Central memory CD8-positive, alpha-beta T cell (primary cell): ENCODE results near the gene PDLIM1.

Source experiments
- ATAC-seq: fragments of 150-1000 bp; cut with Tn5 transposase; replicated peaks from 2 replicates; pipeline ENCODE4 v1.10.0; 2022; ENCODE audit warnings: mild to moderate bottlenecking, moderate FRiP score, moderate number of reproducible peaks; ENCODE audit not compliant: poor library complexity, severe bottlenecking; ENCODE audit errors: extremely low read depth
- DNase-seq, 2 donors: peaks; one replicate each; pipeline ENCODE4 v3.0.0; 2021; ENCODE audit warnings: low spot score in 2 of 2
- H3K27ac Mint-ChIP-seq: one replicate; pipeline ENCODE4 v1.8.0; 2022; ENCODE audit warnings: low read depth, mild to moderate bottlenecking, moderate library complexity, mixed read lengths
- H3K27me3 Mint-ChIP-seq: one replicate; pipeline ENCODE4 v1.8.0; 2022; ENCODE audit warnings: mixed read lengths
- H3K36me3 Mint-ChIP-seq: one replicate; pipeline ENCODE4 v1.8.0; 2022; ENCODE audit warnings: mild to moderate bottlenecking, moderate library complexity, mixed read lengths; ENCODE audit not compliant: insufficient read depth
- H3K4me1 Mint-ChIP-seq: one replicate; pipeline ENCODE4 v1.8.0; 2022; ENCODE audit warnings: mixed read lengths
- H3K4me3 Mint-ChIP-seq: one replicate; pipeline ENCODE4 v1.8.0; 2022; ENCODE audit warnings: mild to moderate bottlenecking, moderate library complexity, mixed read lengths
- H3K9me3 Mint-ChIP-seq: one replicate; pipeline ENCODE4 v1.8.0; 2022; ENCODE audit warnings: mixed read lengths

Gene PDLIM1

DNA sequence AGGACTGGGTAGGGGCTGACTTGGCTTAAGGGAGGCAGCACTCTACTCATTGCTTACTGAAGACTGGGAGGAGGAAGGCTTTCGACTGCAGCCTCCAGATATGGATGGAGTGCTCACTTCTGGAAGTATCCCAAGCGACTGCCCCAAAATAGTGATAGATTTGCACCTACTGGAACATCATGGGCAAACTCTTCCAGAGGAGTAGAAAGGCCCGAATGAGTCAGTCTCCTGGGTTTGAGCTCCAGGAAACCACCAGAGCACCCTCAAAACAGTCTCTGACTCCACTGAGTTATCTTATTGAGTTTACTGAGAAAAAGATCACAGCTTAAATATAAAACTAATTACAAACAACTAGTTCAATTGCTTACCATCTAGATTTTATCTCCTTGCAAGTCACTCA lies 37.2 kb upstream of the PDLIM1 start:
- Mint-ChIP-seq H3K9me3 (no peaks in the 10 kb centered on the region), H3K4me1 (no peaks in the 10 kb centered on the region), H3K27me3 (no peaks in the 10 kb centered on the region), H3K36me3 (no peaks in the 10 kb centered on the region), H3K4me3 (no peak overlapping the region), H3K27ac (no peak overlapping the region)
- ATAC-seq (no peak), DNase-seq (no peak)

DNA sequence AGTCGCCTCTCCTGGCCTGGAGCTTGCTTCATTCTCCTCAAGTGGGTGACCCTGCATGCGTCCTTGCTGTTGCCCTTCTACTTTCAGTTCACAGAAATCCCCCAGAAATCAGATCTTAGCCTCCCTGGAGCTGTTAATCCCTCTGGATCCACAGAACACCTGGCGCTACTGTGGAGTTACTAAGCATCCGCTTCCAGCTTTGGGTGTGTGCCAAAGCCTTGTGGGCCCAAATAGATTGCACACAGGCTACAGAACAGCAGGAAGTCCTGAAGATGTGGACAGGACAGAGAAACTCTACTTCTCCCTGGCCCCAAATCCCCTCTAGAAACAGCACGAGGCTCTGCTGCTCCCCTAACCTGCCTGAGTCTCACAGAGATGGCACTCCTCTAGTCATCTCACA lies 36.6 kb upstream of the PDLIM1 start:
- no peak overlapping the region for H3K27ac Mint-ChIP-seq
- H3K4me1 Mint-ChIP-seq, result no peaks in the 10 kb centered on the region
- ATAC-seq, result no peak
- no peaks in the 10 kb centered on the region for H3K9me3 Mint-ChIP-seq
- DNase-seq, result no peak
- H3K36me3 Mint-ChIP-seq, result no peaks in the 10 kb centered on the region
- H3K4me3 Mint-ChIP-seq, result no peak overlapping the region
- H3K27me3 Mint-ChIP-seq, result no peaks in the 10 kb centered on the region

DNA sequence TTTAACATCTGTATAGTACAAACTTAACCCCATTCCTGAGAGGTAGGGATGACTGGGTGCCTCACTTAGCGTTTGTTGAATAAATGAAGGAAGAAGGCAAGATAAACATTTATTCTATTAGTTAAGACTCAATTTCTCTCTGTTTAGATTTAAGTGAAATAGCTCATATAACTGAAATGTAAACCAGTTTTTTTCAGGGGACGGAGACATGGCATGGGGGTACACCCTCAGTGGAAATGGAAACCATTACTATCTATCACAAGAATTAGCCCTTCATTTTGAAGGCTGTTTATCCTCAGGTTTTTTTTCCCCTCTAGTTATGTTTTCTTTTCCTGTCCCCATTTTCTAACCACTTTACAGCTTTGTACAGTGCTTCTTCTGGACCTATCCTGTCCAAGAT lies 35.6 kb upstream of the PDLIM1 start:
- Mint-ChIP-seq H3K4me1 (no peaks in the 10 kb centered on the region), H3K27ac (no peak overlapping the region), H3K4me3 (no peak overlapping the region), H3K27me3 (no peaks in the 10 kb centered on the region), H3K9me3 (no peaks in the 10 kb centered on the region), H3K36me3 (no peaks in the 10 kb centered on the region)
- no peak for DNase-seq
- ATAC-seq, result no peak

DNA sequence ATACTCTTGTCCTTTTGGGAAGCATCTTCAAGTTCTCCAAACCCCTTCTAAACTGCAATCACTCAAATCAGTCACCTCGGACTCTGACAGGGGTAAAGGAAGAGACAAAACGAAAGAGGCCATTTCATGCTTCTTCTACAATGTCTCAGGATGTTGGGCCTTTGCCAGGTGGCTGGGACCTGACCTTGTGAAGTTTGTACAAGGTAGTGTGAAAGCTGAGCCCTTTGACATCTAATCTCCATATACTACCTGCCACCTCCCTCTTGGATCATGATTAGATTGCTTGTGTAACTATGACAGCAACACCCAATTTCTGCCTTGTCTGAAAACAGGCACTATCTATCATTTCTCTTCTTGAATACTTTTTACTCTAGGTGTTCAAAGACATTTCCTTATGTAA lies 35.1 kb upstream of the PDLIM1 start:
- Mint-ChIP-seq H3K9me3 (no peaks in the 10 kb centered on the region), H3K4me3 (no peak overlapping the region), H3K36me3 (no peaks in the 10 kb centered on the region), H3K4me1 (no peaks in the 10 kb centered on the region), H3K27ac (no peak overlapping the region), H3K27me3 (no peaks in the 10 kb centered on the region)
- ATAC-seq (no peak), DNase-seq (no peak)

DNA sequence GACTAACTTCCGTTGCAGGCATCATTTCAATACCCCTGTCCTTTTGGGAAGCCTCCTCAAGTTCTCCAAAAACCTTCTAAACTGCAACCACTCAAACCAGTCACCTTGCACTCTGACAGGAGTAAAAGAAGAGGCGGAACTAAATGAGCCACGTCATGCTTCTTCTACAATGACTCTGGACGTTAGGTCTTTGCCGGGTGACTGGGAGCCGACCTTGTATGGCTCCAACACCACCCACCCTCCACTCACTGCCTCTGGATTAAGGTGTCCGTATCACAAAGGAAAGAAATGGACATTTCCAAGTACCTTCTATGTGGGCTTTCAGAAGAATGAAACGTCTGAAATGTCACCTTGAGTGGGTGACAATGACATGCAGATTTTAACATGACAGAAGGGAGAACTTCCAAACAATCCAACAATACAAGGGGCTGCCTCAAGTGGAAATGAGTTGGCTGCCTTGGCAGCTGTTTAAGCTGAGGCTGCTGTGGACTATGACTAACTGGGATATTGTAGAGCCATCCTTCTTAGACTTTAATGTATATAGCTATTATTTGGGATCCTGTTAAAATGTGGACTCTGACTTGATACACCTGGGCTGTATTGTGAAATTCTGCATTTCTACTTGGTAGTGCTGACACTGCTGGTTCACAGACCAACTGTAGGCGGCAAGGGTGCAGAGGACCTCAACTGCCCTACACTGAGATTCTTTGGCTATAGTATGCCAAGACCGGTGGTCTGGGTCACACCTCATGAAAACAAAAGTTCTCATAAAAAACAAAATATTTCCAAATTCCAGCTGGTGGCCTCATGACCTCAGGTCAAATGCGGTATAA lies 33.8 kb upstream of the PDLIM1 start:
- Mint-ChIP-seq H3K27me3 (no peaks in the 10 kb centered on the region), H3K27ac (no peak overlapping the region), H3K36me3 (no peaks in the 10 kb centered on the region), H3K4me1 (no peaks in the 10 kb centered on the region), H3K4me3 (no peak overlapping the region), H3K9me3 (no peaks in the 10 kb centered on the region)
- no peak for ATAC-seq
- no peak for DNase-seq

DNA sequence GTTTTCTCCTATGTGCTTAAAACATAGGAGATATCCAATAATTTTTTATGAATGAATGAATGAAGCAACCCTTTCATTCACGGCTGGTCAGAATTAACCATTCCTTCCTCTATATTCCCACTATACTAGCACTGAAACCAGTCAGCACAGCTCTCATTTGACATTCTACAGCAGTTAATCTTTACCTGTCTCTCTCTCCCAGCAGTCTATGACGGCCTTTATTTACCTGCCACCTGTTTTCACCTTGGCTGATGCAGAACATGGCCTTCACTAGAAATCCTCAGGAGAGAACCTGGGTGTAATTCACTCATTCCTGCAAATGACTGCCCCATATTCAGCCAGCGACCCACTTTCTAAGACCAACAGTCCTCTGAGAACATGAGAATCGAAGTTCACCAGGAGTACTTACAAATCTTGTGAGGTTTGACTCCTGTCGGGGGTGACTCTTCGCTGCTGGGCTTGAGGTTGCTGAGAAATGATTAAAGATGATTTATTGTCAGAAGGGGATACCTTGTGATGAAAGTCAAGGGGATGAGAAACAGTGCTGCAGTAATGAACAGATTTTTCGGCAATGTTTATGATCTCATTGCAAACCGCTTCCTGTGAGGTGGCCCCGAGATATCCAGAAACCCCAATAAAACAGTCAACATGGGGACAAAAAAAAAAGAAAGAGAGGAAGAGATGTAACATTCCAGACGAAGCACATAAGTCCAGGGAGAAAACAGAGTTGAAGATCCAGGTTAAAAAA lies 30.9 kb upstream of the PDLIM1 start:
- DNase-seq, result no peak
- Mint-ChIP-seq H3K4me1 (no peaks in the 10 kb centered on the region), H3K4me3 (no peak overlapping the region), H3K9me3 (no peaks in the 10 kb centered on the region), H3K27me3 (no peaks in the 10 kb centered on the region), H3K36me3 (no peaks in the 10 kb centered on the region), H3K27ac (no peak overlapping the region)
- ATAC-seq, result no peak

DNA sequence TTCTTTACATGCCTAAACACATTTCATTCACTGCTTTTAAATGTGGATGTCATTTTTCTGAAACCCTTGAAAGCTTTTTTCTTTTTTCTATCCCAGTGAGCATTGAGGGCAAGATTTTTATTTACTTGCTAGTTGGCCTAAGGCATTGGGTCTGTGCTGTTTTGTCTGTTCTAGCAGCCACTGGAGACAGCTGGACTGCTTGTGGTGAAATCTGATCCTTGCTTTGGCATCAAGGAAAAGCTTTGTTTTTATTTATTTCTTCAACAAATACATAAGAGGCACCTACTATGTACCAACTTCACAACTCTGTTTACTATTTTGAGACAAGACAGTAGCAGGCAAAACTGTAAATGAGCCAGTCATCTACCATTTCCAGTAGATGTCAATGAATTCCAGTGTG lies 28.4 kb upstream of the PDLIM1 start:
- H3K27me3 Mint-ChIP-seq, result no peaks in the 10 kb centered on the region
- ATAC-seq (no peak), DNase-seq (no peak)
- H3K36me3 Mint-ChIP-seq, result no peaks in the 10 kb centered on the region
- H3K9me3 Mint-ChIP-seq, result no peaks in the 10 kb centered on the region
- H3K27ac Mint-ChIP-seq, result no peak overlapping the region
- H3K4me1 Mint-ChIP-seq, result no peaks in the 10 kb centered on the region
- H3K4me3 Mint-ChIP-seq, result no peak overlapping the region

DNA sequence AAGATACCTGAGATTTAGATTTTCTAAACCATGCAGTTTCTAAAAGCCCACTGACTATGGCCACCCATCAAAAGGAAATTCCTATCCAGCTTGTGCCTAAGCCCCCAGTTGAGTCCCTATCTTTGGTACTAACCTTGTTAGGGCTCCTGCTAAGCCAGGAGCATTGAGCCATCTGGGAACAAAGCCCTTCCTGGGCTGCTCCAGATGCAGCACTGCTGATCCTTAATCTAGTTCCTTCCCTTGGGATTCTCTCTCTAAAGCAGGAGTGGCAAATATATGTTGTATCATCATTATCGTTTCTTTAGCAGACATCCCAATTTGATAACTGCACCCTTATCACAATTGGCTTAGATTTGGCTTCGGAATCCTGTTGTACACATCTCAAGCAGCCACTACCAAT lies 24.7 kb upstream of the PDLIM1 start:
- Mint-ChIP-seq H3K27me3 (no peaks in the 10 kb centered on the region), H3K27ac (no peak overlapping the region), H3K9me3 (no peaks in the 10 kb centered on the region), H3K4me3 (no peak overlapping the region), H3K4me1 (no peaks in the 10 kb centered on the region), H3K36me3 (no peaks in the 10 kb centered on the region)
- no peak for DNase-seq
- ATAC-seq, result no peak

DNA sequence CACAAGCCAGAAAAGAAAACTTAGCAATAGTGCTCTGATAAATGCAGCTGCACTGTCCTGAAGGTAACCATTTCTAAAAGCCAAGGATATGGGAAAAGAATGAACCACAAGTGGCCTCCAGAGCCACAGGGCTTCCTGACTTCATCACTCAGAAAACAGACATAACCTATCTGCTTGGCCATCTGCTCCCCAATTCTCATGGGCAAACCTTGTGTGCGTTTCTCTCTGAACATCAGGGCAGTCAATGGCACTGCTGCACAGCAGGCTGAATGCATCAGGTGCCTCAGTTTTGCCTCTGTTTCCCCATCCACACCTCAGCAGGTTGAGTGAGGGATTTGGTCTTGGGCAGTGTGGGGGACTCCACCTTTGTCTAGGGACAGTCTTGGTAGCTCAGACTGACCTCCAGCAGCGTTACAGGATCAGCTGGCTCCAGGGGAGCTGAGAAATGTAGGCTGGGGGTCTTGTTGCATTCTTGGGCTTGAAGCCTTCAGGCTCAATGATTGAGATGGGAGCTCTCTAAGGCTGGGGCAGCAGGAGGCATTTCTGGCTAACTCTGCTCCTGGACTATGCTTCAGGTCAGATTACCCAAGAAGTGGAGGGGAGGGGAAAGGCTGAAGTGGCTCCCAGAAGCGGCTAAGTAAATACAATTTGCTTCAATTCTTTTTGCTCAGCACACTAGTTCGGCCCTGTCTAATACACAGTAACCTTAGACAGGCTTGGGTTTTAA lies 23.6 kb upstream of the PDLIM1 start:
- H3K4me1 Mint-ChIP-seq, result no peaks in the 10 kb centered on the region
- DNase-seq (no peak), ATAC-seq (no peak)
- H3K4me3 Mint-ChIP-seq, result no peak overlapping the region
- H3K27me3 Mint-ChIP-seq, result no peaks in the 10 kb centered on the region
- H3K27ac Mint-ChIP-seq, result no peak overlapping the region
- H3K36me3 Mint-ChIP-seq, result no peaks in the 10 kb centered on the region
- H3K9me3 Mint-ChIP-seq, result no peaks in the 10 kb centered on the region

DNA sequence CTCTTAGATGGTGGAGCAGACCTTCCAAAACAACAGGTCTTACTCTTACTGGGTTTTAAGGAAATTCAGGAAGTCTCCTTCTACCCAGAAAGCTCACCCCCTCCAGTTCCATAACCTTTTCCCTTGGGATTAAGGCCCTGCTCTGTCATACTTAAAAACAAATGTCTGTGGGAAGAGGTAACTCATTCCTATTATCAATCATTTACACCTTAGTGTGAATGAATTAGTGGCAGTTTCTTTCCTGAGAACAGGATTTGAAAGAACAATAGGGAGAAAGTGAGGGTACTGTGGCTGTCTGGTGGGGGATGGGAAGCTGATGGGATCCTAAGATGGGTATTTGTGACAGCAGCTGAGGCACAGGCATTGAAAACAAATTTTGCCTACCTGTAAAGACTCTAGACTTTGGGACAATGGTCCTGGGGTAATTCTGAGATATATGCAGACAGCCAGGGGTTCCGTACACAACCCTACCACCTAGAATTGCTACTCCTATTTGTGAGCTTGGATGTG lies 22.2 kb upstream of the PDLIM1 start:
- Mint-ChIP-seq H3K27ac (no peak overlapping the region), H3K36me3 (no peaks in the 10 kb centered on the region), H3K27me3 (no peaks in the 10 kb centered on the region), H3K4me3 (no peak overlapping the region), H3K9me3 (no peaks in the 10 kb centered on the region), H3K4me1 (no peaks in the 10 kb centered on the region)
- no peak for ATAC-seq
- no peak for DNase-seq

DNA sequence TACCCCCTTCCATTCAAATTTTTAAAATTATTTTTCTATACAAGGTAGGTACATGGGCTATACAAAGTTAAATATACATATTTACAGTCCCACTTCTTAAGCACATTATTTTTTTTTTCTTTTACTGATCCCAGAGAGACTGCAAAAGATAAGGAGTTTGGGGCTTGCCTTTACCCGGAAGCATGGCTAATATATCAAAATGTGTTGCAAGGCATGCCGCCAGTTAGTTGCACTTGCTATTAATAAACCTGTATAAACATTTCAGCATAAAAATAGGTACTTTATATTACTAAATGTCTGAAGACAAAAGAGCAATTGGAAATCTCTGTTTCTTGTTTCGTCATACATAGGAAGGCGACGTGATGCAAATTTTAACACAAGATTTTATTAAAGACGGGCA lies 21.5 kb upstream of the PDLIM1 start:
- no peaks in the 10 kb centered on the region for H3K9me3 Mint-ChIP-seq
- no peak overlapping the region for H3K4me3 Mint-ChIP-seq
- DNase-seq (no peak), ATAC-seq (no peak)
- H3K36me3 Mint-ChIP-seq, result no peaks in the 10 kb centered on the region
- no peaks in the 10 kb centered on the region for H3K4me1 Mint-ChIP-seq
- no peaks in the 10 kb centered on the region for H3K27me3 Mint-ChIP-seq
- H3K27ac Mint-ChIP-seq, result no peak overlapping the region

DNA sequence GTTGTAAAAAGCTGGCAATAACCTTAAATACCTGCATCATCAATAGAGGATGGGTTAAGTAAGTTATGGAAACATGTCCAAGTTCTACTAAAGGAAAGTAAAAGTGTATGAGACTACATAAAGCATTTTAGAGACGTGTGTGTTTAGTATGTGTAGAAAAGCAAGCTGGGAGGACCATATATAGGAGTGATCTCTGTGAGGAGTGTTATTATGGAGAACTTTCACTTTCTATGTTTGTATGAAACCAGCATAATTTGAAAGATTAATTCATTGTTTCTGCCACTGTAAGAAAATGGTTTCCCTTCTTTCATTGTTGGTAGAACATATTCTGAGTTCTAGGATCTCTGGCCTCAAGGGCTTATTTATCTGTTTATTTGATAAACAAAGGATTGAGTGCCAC lies 19.2 kb upstream of the PDLIM1 start:
- Mint-ChIP-seq H3K9me3 (no peaks in the 10 kb centered on the region), H3K27ac (no peak overlapping the region), H3K36me3 (no peaks in the 10 kb centered on the region), H3K4me3 (no peak overlapping the region), H3K4me1 (no peaks in the 10 kb centered on the region), H3K27me3 (peaks cover 6% of the 10 kb centered on the region)
- DNase-seq (no peak), ATAC-seq (no peak)
